Esophagus squamous epithelium (tissue), 5 donors: ENCODE data around the gene DPCD. TPM values are rescaled to one million over a fixed set of nuclear protein-coding genes. Genes with fewer than 3 reads are reported as not detected.
A peak's percentile ranks its signal among the peaks of the same experiment; 100 is the strongest.
"Not testable (repeated sequence)": the region's sequence is repeated elsewhere in the genome, so short reads cannot be mapped to it uniquely, and the experiment has no call there.

Experiments used
- DNase-seq: peaks from one replicate; lab custom pipeline; 2025; lab: John Stamatoyannopoulos, UW
- H3K27ac ChIP-seq, 4 donors: fragments of 200-600 bp; sonication (generic); one replicate each; pipeline ENCODE4 v1.5.1; 2016 to 2019; ENCODE audit warnings: mild to moderate bottlenecking in 1 of 4
- H3K27me3 ChIP-seq, 4 donors: fragments of 200-600 bp; sonication (generic); 1 replicate in 3 of 4; 2 replicates in 1 of 4; pipeline versions ENCODE4 v1.5.1 to v1.6.0; 2017 to 2021; ENCODE audit warnings: antibody characterized with exemption in 1 of 4
- H3K36me3 ChIP-seq, 3 donors: fragments of 200-600 bp; sonication (generic); one replicate each; pipeline ENCODE4 v1.5.1; 2016 to 2019
- H3K4me1 ChIP-seq, 3 donors: fragments of 200-600 bp; sonication (generic); one replicate each; pipeline ENCODE4 v1.5.1; 2017 to 2019
- H3K4me3 ChIP-seq, 4 donors: fragments of 200-600 bp; sonication (generic); 1 replicate in 3 of 4; 2 replicates in 1 of 4; pipeline ENCODE4 v1.5.1; 2016 to 2019; ENCODE audit warnings: mild to moderate bottlenecking in 2 of 4, moderate library complexity in 1 of 4
- H3K9me3 ChIP-seq, 3 donors: fragments of 200-600 bp; sonication (generic); one replicate each; pipeline ENCODE4 v1.5.1; 2016 to 2019
- CTCF ChIP-seq, 6 experiments: fragments of 450-650 bp in 4 of 6; fragments of 200-600 bp in 2 of 6; sonication (generic) in 2 of 6; IDR thresholded peaks; one replicate each; pipeline ENCODE4 v1.5.1; 2016 to 2019; ENCODE audit warnings: antibody characterized with exemption in 6 of 6, mild to moderate bottlenecking in 4 of 6, moderate library complexity in 4 of 6
- POLR2A ChIP-seq, 4 donors: fragments of 450-650 bp; IDR thresholded peaks; one replicate each; pipeline ENCODE4 v1.6.1; 2017; ENCODE audit warnings: antibody characterized with exemption in 4 of 4, mild to moderate bottlenecking in 4 of 4, moderate library complexity in 3 of 4
- WGBS, 2 donors: methylation state at CpG; one replicate each; pipeline ENCODE4 v1.1.5; 2018; 5-methylcytosine and 5-hydroxymethylcytosine counted together
- intact Hi-C: fragments of 100-400 bp; cut with DNase I; formaldehyde crosslinking; loops from one replicate; pipeline ENCODE4 v1.15.0; 2022
- total RNA-seq, 4 donors: library from RNA; depleted of rRNA; stranded (reverse); fragments of >200 nt; gene quantifications; one replicate each; pipeline ENCODE4 v1.1.0, GENCODE V29; 2016
- donor health status: DM: yes; HTN: yes; CAD: no.

The DPCD gene
- total RNA-seq, 4 donors from 2014 or later: 17.4 to 37.9 (median 28.3) TPM

GRCh38 chr10:101625821-101626412 is 37.8 kb downstream of the DPCD start:
- intact Hi-C loops: no loop called here
- no peaks in the 10 kb centered on the region for H3K27me3 ChIP-seq
- TF ChIP-seq POLR2A (IDR thresholded peaks at IDR 0.05): no peak
- no peak for TF ChIP-seq CTCF (IDR thresholded peaks at IDR 0.05)
- no peak for DNase-seq
- peaks cover 3 to 28% (median 20%) of the 10 kb centered on the region in 3 donors for H3K4me1 ChIP-seq
- H3K36me3 ChIP-seq: peaks cover 0 to 81% (median 0%) of the 10 kb centered on the region in 3 donors
- WGBS, 2 donors: no CpG with 5 or more reads among the region's 1 CpG
- H3K9me3 ChIP-seq: no peaks in the 10 kb centered on the region
- no peak overlapping the region for H3K4me3 ChIP-seq
- peak overlapping the region in 1 of 4 donors; percentile 34 for H3K27ac ChIP-seq

GRCh38 chr10:101629837-101630632 is 41.9 kb downstream of the DPCD start:
- H3K27me3 ChIP-seq: no peaks in the 10 kb centered on the region
- peaks cover 0 to 71% (median 0%) of the 10 kb centered on the region in 3 donors for H3K36me3 ChIP-seq
- no peak overlapping the region for H3K4me3 ChIP-seq
- DNase-seq: no peak
- TF ChIP-seq POLR2A (IDR thresholded peaks at IDR 0.05) (no peak), CTCF (IDR thresholded peaks at IDR 0.05) (no peak)
- intact Hi-C loops: no loop called here
- no peak overlapping the region for H3K27ac ChIP-seq
- peaks cover 3 to 18% (median 13%) of the 10 kb centered on the region in 3 donors for H3K4me1 ChIP-seq
- WGBS, 2 donors: 86% methylated on average over 11 to 13 of the region's 13 CpGs
- no peaks in the 10 kb centered on the region for H3K9me3 ChIP-seq

GRCh38 chr10:101630633-101630920 is 42.5 kb downstream of the DPCD start:
- no peak for DNase-seq
- intact Hi-C loops: no loop called here
- TF ChIP-seq POLR2A (IDR thresholded peaks at IDR 0.05): no peak
- Histone ChIP-seq H3K27ac (no peak overlapping the region), H3K36me3 (peaks cover 0 to 74% (median 0%) of the 10 kb centered on the region in 3 donors), H3K9me3 (no peaks in the 10 kb centered on the region), H3K27me3 (no peaks in the 10 kb centered on the region), H3K4me3 (no peak overlapping the region), H3K4me1 (peaks cover 0 to 13% (median 8%) of the 10 kb centered on the region in 3 donors)
- WGBS, 2 donors: 100% methylated on average over 1 of the region's 1 CpG

GRCh38 chr10:101631821-101632475 is 43.8 kb downstream of the DPCD start:
- intact Hi-C loops: no loop called here
- Histone ChIP-seq H3K27ac (no peak overlapping the region), H3K27me3 (no peaks in the 10 kb centered on the region), H3K36me3 (peaks cover 0 to 82% (median 0%) of the 10 kb centered on the region in 3 donors), H3K9me3 (no peaks in the 10 kb centered on the region), H3K4me3 (no peak overlapping the region), H3K4me1 (no peaks in the 10 kb centered on the region)
- DNase-seq: no peak
- TF ChIP-seq POLR2A (IDR thresholded peaks at IDR 0.05) (no peak), CTCF (IDR thresholded peaks at IDR 0.05) (no peak)
- WGBS, 2 donors: 83 to 84% methylated on average over 6 of the region's 8 CpGs

- H3K4me3 ChIP-seq, DNase-seq, H3K27me3 ChIP-seq, intact Hi-C loops, H3K9me3 ChIP-seq, H3K27ac ChIP-seq, H3K4me1 ChIP-seq: not testable (repeated sequence)
- WGBS, 2 donors: 89 to 98% methylated on average over 4 of the region's 4 CpGs
- peaks cover 0 to 82% (median 0%) of the 10 kb centered on the region in 3 donors for H3K36me3 ChIP-seq
These were observed 45.4 kb downstream of the DPCD start for GRCh38 chr10:101633510-101633909.
